NCI-H69 (cell line): ENCODE data around the gene TP53I11.

Source experiments
- DNase-seq: peaks from one replicate; lab custom pipeline; 2025; lab: John Stamatoyannopoulos, UW

TP53I11 gene

GRCh38 chr11:44912270-44912987 is 38.3 kb downstream of the TP53I11 start:
- DNase-seq = no peak

DNA sequence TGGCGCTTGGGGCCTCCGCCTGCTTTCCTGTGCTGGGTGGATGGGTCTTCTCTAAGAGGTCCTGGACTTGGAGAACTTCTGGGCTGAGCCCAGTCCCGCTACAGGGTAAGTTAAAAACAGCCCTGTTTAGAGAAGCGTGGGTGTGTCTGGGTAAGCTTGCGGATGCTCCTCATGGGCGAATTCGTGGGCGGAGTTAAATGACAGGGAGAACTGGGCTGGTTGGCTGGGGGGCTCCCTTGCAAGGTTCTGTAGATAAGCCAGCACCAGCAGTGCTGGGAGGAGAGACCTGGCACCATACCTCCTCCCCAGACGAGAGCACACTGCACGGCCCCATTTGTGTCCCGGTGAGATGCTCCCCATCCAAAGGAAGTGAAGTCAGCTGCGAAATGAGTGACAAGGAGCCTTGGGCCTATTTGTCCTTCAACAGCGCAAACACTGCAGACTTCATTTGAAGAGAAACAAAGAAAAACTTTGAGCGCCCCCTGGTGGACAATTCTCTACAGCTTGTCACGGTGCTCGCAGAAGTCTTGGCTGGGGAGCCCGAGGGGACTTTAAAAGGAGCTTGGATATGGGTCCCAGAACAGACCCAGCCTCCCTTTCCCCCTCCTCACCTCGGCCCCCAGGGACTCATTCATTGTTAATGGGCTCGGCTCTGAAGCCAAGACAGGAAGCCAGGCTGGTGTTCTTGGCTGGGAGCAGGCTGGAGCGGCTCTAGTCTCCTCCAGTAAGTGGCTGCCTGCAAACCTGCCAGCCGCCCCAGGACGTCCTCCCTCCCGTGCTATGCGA is 39.5 kb downstream of the TP53I11 start:
- DNase-seq = peak; percentile 93

DNA sequence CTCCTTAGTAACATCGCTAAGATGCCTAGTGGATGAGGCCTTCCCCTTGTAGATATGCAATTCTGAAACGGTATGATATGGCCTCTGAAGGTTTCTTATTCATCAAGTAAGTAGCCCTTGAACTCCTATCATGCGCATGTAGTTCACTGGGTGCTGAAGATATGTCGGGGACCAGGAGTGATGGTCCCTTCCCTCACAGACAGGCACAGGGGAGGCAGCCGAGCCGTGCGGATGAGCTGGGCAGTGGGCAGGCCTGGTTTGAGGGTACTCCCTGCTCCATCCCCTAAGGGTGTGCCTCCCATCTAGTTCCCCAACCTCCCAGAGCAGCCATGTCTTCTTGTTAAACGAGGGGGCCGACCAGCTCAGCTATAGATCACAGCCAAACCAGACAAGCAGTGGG is 40.1 kb downstream of the TP53I11 start:
- no peak for DNase-seq

DNA sequence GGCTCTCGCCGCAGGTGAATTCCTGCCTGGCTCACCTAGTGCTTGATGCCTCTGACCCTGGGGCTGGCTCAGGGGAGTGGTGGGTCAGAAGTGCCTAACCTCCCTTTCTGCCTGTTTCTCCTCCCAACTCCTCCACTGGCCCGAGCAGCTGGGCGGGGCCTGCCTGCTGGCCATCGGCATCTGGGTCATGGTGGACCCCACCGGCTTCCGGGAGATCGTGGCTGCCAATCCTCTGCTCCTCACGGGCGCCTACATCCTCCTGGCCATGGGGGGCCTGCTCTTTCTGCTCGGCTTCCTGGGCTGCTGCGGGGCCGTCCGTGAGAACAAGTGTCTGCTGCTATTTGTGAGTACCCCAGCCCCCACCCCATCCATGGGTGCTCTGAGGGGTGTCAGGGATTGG is 41.1 kb downstream of the TP53I11 start:
- no peak for DNase-seq

GRCh38 chr11:44906649-44907048 is 44.0 kb downstream of the TP53I11 start:
- DNase-seq = no peak

GRCh38 chr11:44905131-44905866 is 45.4 kb downstream of the TP53I11 start:
- peak; percentile 39 for DNase-seq

DNA sequence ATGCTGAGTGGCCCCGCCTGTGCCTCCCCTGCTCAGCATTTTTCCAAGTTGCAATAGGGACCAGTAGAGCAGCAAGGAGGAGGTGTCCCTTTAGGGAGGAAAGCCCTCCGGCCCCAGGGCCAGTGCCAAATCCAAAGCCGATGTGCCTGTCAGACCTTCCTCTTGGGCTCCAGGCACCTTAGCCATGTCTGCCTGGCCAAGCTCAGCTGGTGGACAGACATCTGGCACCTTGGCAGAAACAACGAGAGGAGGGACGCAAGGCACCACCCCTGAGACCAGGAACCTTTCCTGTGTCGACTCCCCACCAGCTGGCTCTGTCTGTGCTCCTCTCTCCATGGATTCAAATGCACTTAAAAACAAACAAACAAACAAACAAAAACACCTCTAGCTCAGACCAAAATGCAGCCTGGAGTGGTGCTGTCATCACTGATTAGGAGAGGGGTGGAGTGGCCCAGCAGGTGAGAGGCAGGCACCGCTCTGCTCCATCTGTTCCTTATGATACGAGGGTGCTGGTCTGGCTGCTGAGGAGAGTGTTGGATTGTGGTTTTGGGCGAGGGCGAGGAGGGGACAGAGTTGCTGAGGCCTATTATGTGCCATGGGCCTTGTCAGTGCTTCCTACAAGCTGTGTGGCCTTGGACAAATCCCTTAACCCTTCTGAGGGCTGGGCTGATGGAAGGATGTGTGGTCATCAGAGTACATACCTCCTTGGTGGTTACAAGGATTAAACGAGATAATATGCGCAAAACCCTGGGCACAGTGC is 46.2 kb downstream of the TP53I11 start:
- DNase-seq = peak; percentile 74

DNA sequence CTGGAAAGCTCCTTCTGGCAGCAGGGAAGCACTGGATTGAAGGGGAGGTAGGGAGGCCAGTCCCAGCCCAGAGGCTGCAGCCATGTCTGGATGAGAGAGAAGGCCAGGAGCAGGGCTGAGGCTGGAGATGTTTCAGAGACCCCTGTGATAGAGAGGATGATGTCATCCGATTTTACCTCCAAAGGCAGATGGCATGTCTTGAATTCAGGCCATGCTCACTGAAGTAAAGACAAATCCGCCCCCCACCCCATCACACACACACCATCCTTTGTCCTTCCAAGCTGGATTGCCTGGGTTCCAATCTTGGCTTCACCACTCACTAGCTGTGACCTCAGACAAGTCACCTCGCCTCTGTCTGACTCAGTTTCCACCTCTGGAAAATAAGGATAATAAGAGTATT is 47.2 kb downstream of the TP53I11 start:
- no peak for DNase-seq

DNA sequence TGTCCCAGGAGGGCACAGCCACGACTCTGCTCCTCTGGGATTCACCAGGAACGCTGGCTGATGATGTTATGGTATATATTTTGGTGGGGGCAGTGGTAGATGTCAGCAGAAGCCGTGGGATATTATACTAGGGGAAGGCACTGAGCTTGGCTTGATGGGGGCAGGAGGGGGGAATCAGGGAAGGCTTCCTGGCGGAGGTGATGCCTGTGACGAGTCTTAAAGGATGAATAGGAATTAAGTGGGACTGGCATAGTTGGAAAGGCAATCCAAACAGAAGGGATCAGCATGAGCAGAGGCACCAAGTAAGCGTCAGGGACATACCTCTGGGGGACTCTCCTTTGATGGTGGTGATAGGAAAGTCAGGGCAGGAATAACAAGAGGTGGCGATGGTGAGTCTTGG is 47.6 kb downstream of the TP53I11 start:
- no peak for DNase-seq

- no peak for DNase-seq
Observed at GRCh38 chr11:44901786-44902185, 48.9 kb downstream of the TP53I11 start.

GRCh38 chr11:44901120-44901633 is 49.5 kb downstream of the TP53I11 start:
- DNase-seq = peak; percentile 56

GRCh38 chr11:44899959-44900358 is 50.7 kb downstream of the TP53I11 start:
- no peak for DNase-seq

- peak; percentile 98 for DNase-seq
Observed at GRCh38 chr11:44893846-44894617, 56.7 kb downstream of the TP53I11 start.

DNA sequence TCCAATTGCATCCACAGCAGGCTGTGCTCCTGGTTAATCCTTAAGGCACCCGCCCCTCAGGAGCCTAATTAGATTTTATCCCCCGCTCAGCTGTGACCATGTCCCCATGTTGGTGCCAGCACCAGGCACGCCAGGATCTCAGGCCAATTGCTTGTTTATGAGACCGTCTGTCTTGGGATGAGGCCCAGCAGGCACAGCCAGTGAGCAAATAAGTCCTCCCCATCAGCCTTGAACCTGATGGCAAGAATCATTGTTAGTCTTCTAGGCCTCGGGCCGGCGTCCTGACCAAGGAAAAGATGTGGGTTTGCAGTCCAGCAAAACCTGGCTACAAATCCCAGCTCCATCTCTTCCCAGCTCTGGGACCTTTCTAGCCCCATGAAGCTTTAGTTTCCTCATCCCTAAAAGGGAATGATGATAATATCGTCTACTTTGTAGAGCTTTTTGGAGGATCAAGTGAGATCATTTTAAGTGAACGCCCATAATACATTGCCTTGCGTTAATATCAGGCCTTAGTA is 57.3 kb downstream of the TP53I11 start:
- DNase-seq = peak; percentile 91

- DNase-seq = no peak
Observed at GRCh38 chr11:44892843-44893242, 57.8 kb downstream of the TP53I11 start.

DNA sequence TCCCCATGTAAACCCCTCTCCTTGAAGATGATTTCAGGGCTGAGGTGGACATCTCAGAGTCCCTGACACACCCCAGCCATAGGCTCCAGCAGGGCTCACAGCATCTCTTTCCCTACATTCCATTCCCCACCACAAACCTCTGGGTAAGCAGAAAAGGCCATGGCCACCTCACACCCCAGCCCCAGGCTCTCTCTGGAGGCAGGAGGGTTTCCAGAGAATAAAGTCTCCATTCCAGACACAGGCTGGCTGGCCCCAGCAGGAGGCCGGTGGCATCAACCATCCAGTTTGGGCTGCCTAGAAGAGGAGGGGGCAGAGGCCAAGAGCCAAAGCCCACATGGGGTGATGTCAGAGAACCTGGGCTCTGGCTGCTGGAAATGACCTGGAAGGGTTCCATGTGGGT is 61.4 kb downstream of the TP53I11 start:
- no peak for DNase-seq

GRCh38 chr11:44887636-44888035 is 63.0 kb downstream of the TP53I11 start:
- no peak for DNase-seq

GRCh38 chr11:44886790-44887140 is 63.9 kb downstream of the TP53I11 start:
- DNase-seq = no peak

DNA sequence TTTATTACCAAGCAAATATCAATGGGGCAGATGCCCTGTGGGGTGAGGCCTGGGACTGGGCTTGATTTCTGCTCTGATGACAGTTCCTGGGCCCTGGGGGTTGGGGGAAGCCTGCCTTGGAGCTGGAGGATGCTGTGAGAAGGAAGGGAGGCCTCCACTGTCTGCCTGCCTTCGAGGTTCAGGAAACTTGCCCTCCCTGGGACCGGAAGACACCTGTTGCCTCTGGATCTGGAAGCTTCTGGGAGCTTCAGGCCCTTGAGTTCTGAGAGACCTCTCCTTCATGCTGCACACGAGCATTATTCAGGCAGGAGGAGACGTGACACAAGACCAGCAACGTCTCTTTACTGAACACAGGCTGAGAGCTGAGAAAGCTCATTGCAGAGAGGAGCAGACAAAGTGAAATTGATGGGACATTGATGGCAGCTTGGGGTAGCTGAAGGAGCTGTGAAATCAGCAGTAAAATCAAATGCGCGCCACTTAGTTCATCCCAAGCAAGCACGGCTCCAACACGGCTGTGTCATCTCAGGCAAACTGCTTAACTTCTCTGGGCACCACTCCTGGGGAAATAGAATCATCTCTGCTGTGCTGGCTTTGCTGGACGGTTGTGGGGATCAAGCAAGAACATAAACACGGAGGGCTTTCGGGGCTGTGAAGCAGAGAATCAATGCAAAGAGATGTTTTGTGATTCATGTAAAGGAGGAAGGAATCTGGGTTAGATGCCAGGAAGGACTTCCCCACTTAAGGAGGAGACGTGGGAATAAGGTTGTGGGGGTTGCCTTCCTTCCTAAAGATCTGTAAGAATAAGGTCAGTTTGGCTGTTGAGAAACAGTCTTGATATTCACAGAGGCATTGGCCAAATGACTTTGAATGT is 64.5 kb downstream of the TP53I11 start:
- no peak for DNase-seq
